H9 (cell line): ENCODE measurements around the gene LTB4R. TPM values are rescaled to one million over a fixed set of nuclear protein-coding genes. Genes with fewer than 3 reads are reported as not detected.

Experiments used
- DNase-seq: peaks from one replicate; pipeline ENCODE4 v3.0.0-alpha.2; 2017
- H2AFZ ChIP-seq: one replicate; pipeline ENCODE4 v1.6.1; 2013; ENCODE audit warnings: mild to moderate bottlenecking, low read length, control low read depth, moderate library complexity
- H2AK5ac ChIP-seq: 2 replicates; pipeline ENCODE4 v1.6.1; 2013; ENCODE audit warnings: low read length, control low read depth, mixed read lengths; ENCODE audit not compliant: insufficient read length
- H2BK120ac ChIP-seq: one replicate; pipeline ENCODE4 v1.6.1; 2013; ENCODE audit warnings: low read depth, mild to moderate bottlenecking, low read length, control low read depth, inconsistent platforms; ENCODE audit not compliant: poor library complexity, severe bottlenecking
- H2BK12ac ChIP-seq: 2 replicates; pipeline ENCODE4 v1.6.1; 2013; ENCODE audit warnings: low read length, control low read depth, mixed read lengths, low read depth; ENCODE audit not compliant: insufficient read length
- H2BK15ac ChIP-seq: 2 replicates; pipeline ENCODE4 v1.6.1; 2013; ENCODE audit warnings: low read depth, low read length, control low read depth
- H2BK20ac ChIP-seq: one replicate; pipeline ENCODE4 v1.6.1; 2013; ENCODE audit warnings: low read depth, mild to moderate bottlenecking, low read length, control low read depth, inconsistent platforms; ENCODE audit not compliant: poor library complexity, severe bottlenecking
- H2BK5ac ChIP-seq: 2 replicates; pipeline ENCODE4 v1.6.1; 2013; ENCODE audit warnings: low read length, control low read depth, mixed read lengths; ENCODE audit not compliant: insufficient read length
- H3K14ac ChIP-seq: 2 replicates; pipeline ENCODE4 v1.6.1; 2013; ENCODE audit warnings: low read length, control low read depth; ENCODE audit not compliant: insufficient read depth
- H3K18ac ChIP-seq: 2 replicates; pipeline ENCODE4 v1.6.1; 2013; ENCODE audit warnings: low read depth, mild to moderate bottlenecking, mixed read lengths, low read length, control low read depth; ENCODE audit not compliant: insufficient read length
- H3K23ac ChIP-seq: 2 replicates; pipeline ENCODE4 v1.6.1; 2013; ENCODE audit warnings: low read length, control low read depth, mixed read lengths, low read depth; ENCODE audit not compliant: insufficient read length
- H3K23me2 ChIP-seq: 2 replicates; pipeline ENCODE4 v1.6.1; 2013; ENCODE audit warnings: low read depth, mild to moderate bottlenecking, mixed read lengths, low read length, control low read depth; ENCODE audit not compliant: insufficient read length, poor library complexity, severe bottlenecking
- H3K27ac ChIP-seq: 2 replicates; pipeline ENCODE4 v1.5.1; 2013; ENCODE audit warnings: low read length, control low read depth, mixed read lengths, low read depth; ENCODE audit not compliant: insufficient read length
- H3K27me3 ChIP-seq: 2 replicates; pipeline ENCODE4 v1.6.1; 2013; ENCODE audit warnings: low read length, control low read depth, inconsistent platforms; ENCODE audit not compliant: insufficient read depth
- H3K4ac ChIP-seq: 2 replicates; pipeline ENCODE4 v1.6.1; 2013; ENCODE audit warnings: low read depth, mild to moderate bottlenecking, control low read depth, inconsistent platforms, low read length, moderate library complexity
- H3K4me1 ChIP-seq: 2 replicates; pipeline ENCODE4 v1.6.1; 2013; ENCODE audit warnings: low read length, control low read depth, inconsistent platforms; ENCODE audit not compliant: insufficient read depth
- H3K4me2 ChIP-seq: 2 replicates; pipeline ENCODE4 v1.6.1; 2013; ENCODE audit warnings: low read length, control low read depth, mixed read lengths; ENCODE audit not compliant: insufficient read length, insufficient read depth
- H3K56ac ChIP-seq: 2 replicates; pipeline ENCODE4 v1.6.1; 2013; ENCODE audit warnings: low read depth, mild to moderate bottlenecking, mixed read lengths, low read length, control low read depth; ENCODE audit not compliant: insufficient read length
- H3K79me1 ChIP-seq: 2 replicates; pipeline ENCODE4 v1.6.1; 2013; ENCODE audit warnings: low read depth, mild to moderate bottlenecking, moderate library complexity, low read length, control low read depth, inconsistent platforms; ENCODE audit not compliant: insufficient read depth, poor library complexity, severe bottlenecking
- H3K79me2 ChIP-seq: 2 replicates; pipeline ENCODE4 v1.6.1; 2013; ENCODE audit warnings: low read length, control low read depth, inconsistent platforms; ENCODE audit not compliant: insufficient read depth
- H3K9ac ChIP-seq: 2 replicates; pipeline ENCODE4 v1.6.1; 2013; ENCODE audit warnings: low read length, control low read depth, mixed read lengths; ENCODE audit not compliant: insufficient read length; ENCODE audit errors: extremely low read depth
- H3K9me3 ChIP-seq: one replicate; pipeline ENCODE4 v1.6.1; 2013; ENCODE audit warnings: low read depth, low read length, inconsistent platforms; ENCODE audit not compliant: control insufficient read depth
- H3T11ph ChIP-seq: one replicate; pipeline ENCODE4 v1.6.1; 2013; ENCODE audit warnings: mild to moderate bottlenecking, low read length, control low read depth, inconsistent platforms
- H4K20me1 ChIP-seq: one replicate; pipeline ENCODE4 v1.6.1; 2013; ENCODE audit not compliant: control insufficient read depth, insufficient read length, insufficient read depth
- H4K5ac ChIP-seq: 2 replicates; pipeline ENCODE4 v1.6.1; 2013; ENCODE audit warnings: low read depth, mild to moderate bottlenecking, mixed read lengths, low read length, control low read depth; ENCODE audit not compliant: insufficient read length
- H4K8ac ChIP-seq: replicated peaks from 2 replicates; pipeline ENCODE4 v1.6.1; 2013; ENCODE audit warnings: low read length, control low read depth, mixed read lengths, low read depth; ENCODE audit not compliant: insufficient read length
- H4K91ac ChIP-seq: 2 replicates; pipeline ENCODE4 v1.6.1; 2013; ENCODE audit warnings: low read depth, mild to moderate bottlenecking, moderate library complexity, mixed read lengths, low read length, control low read depth; ENCODE audit not compliant: insufficient read length
- H3K27ac Mint-ChIP-seq, 3 experiments: 2 replicates in 2 of 3; 3 replicates in 1 of 3; pipeline ENCODE4 v1.8.0; 2020 to 2021; ENCODE audit warnings: mixed read lengths in 3 of 3, mild to moderate bottlenecking in 1 of 3, moderate library complexity in 1 of 3
- H3K27me3 Mint-ChIP-seq: 2 replicates; pipeline ENCODE4 v1.8.0; 2021; ENCODE audit warnings: low read depth, mild to moderate bottlenecking, moderate library complexity, mixed read lengths
- H3K36me3 Mint-ChIP-seq, 3 experiments: 2 replicates in 2 of 3; 3 replicates in 1 of 3; pipeline ENCODE4 v1.8.0; 2020 to 2021; ENCODE audit warnings: low read depth in 3 of 3, mixed read lengths in 3 of 3; ENCODE audit not compliant: insufficient read depth in 1 of 3
- H3K4me1 Mint-ChIP-seq, 2 experiments: 2 replicates each; pipeline ENCODE4 v1.8.0; 2020; ENCODE audit warnings: mixed read lengths in 2 of 2
- H3K4me3 Mint-ChIP-seq, 2 experiments: 2 replicates in 1 of 2; 3 replicates in 1 of 2; pipeline ENCODE4 v1.8.0; 2020 to 2021; ENCODE audit warnings: mild to moderate bottlenecking in 2 of 2, mixed read lengths in 2 of 2, moderate library complexity in 1 of 2
- H3K9me3 Mint-ChIP-seq, 2 experiments: 2 replicates in 1 of 2; 3 replicates in 1 of 2; pipeline ENCODE4 v1.8.0; 2020; ENCODE audit warnings: mild to moderate bottlenecking in 2 of 2, mixed read lengths in 2 of 2, moderate library complexity in 1 of 2
- WGBS: extraction: QIAGEN DNeasy Blood & Tissue Kit; methylation state at CpG from one replicate; pipeline ENCODE4 v1.1.7; 2013; ENCODE audit warnings: missing lambda C conversion rate, low lambda C conversion rate, mixed read lengths; ENCODE audit not compliant: insufficient read length; ENCODE audit errors: extremely low coverage; 5-methylcytosine and 5-hydroxymethylcytosine counted together
- total RNA-seq: library from RNA; stranded (reverse); gene quantifications from 2 replicates; pipeline ENCODE4 v1.2.1, GENCODE V29; 2021
- TF ChIP-seq, protein P1 (sequence below): fragments of 200-600 bp; sonication (generic); conservative IDR thresholded peaks from 3 replicates; pipeline ENCODE4 v1.8.0; 2021; ENCODE audit warnings: antibody characterized with exemption, mild to moderate bottlenecking

LTB4R gene
- total RNA-seq, 1 experiment from 2014 or later, result 8.9 TPM

DNA sequence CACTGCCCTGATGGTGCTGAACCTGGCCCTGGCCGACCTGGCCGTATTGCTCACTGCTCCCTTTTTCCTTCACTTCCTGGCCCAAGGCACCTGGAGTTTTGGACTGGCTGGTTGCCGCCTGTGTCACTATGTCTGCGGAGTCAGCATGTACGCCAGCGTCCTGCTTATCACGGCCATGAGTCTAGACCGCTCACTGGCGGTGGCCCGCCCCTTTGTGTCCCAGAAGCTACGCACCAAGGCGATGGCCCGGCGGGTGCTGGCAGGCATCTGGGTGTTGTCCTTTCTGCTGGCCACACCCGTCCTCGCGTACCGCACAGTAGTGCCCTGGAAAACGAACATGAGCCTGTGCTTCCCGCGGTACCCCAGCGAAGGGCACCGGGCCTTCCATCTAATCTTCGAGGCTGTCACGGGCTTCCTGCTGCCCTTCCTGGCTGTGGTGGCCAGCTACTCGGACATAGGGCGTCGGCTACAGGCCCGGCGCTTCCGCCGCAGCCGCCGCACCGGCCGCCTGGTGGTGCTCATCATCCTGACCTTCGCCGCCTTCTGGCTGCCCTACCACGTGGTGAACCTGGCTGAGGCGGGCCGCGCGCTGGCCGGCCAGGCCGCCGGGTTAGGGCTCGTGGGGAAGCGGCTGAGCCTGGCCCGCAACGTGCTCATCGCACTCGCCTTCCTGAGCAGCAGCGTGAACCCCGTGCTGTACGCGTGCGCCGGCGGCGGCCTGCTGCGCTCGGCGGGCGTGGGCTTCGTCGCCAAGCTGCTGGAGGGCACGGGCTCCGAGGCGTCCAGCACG, 4.7 kb downstream of the LTB4R start:
- H2BK120ac ChIP-seq, result no peak overlapping the region
- H4K91ac ChIP-seq, result no peak overlapping the region
- no peak overlapping the region for H3T11ph ChIP-seq
- H3K27ac Mint-ChIP-seq, result no peak overlapping the region
- no peak overlapping the region for H3K4me3 Mint-ChIP-seq
- DNase-seq, result peak; percentile 81
- no peak overlapping the region for H2BK15ac ChIP-seq
- H2BK12ac ChIP-seq, result no peak overlapping the region
- TF ChIP-seq, protein P1, sequence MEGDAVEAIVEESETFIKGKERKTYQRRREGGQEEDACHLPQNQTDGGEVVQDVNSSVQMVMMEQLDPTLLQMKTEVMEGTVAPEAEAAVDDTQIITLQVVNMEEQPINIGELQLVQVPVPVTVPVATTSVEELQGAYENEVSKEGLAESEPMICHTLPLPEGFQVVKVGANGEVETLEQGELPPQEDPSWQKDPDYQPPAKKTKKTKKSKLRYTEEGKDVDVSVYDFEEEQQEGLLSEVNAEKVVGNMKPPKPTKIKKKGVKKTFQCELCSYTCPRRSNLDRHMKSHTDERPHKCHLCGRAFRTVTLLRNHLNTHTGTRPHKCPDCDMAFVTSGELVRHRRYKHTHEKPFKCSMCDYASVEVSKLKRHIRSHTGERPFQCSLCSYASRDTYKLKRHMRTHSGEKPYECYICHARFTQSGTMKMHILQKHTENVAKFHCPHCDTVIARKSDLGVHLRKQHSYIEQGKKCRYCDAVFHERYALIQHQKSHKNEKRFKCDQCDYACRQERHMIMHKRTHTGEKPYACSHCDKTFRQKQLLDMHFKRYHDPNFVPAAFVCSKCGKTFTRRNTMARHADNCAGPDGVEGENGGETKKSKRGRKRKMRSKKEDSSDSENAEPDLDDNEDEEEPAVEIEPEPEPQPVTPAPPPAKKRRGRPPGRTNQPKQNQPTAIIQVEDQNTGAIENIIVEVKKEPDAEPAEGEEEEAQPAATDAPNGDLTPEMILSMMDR, result peak; percentile 39; the same call in 1 of the 3 replicates
- no peaks in the 10 kb centered on the region for H4K20me1 ChIP-seq
- peaks cover 0 to 4% (median 0%) of the 10 kb centered on the region in 3 experiments; a peak in 1 of 7 replicates for H3K36me3 Mint-ChIP-seq
- H3K9me3 ChIP-seq, result no peaks in the 10 kb centered on the region
- no peak overlapping the region for H2BK20ac ChIP-seq
- WGBS, result no CpG with 5 or more reads among the region's 70 CpGs
- no peak overlapping the region for H2AK5ac ChIP-seq
- H3K23ac ChIP-seq, result no peak overlapping the region
- H4K8ac ChIP-seq, result no peak overlapping the region
- no peak overlapping the region for H3K4ac ChIP-seq
- no peaks in the 10 kb centered on the region for H3K9me3 Mint-ChIP-seq
- H4K5ac ChIP-seq, result no peak overlapping the region
- H3K4me1 Mint-ChIP-seq, result no peaks in the 10 kb centered on the region
- no peak overlapping the region for H2BK5ac ChIP-seq
- peaks cover 2% of the 10 kb centered on the region; the same call in 1 of the 2 replicates for H3K27me3 ChIP-seq
- H3K23me2 ChIP-seq, result no peaks in the 10 kb centered on the region
- no peak overlapping the region for H3K56ac ChIP-seq
- H3K79me2 ChIP-seq, result no peaks in the 10 kb centered on the region
- H3K27ac ChIP-seq, result no peak overlapping the region
- H3K27me3 Mint-ChIP-seq, result peaks cover 46% of the 10 kb centered on the region
- no peaks in the 10 kb centered on the region for H3K4me1 ChIP-seq
- no peak overlapping the region for H3K4me2 ChIP-seq
- H3K9ac ChIP-seq, result no peak overlapping the region
- H3K18ac ChIP-seq, result no peak overlapping the region
- no peak overlapping the region; the same call in 1 of the 2 replicates for H3K14ac ChIP-seq
- no peak overlapping the region for H2AFZ ChIP-seq
- no peaks in the 10 kb centered on the region for H3K79me1 ChIP-seq
